GM13976 (cell line): ENCODE results near the gene AKAP8L.

ENCODE experiments used
- DNase-seq: peaks from one replicate; pipeline ENCODE4 v3.0.0; 2012; ENCODE audit warnings: low spot score
- CTCF ChIP-seq: IDR thresholded peaks from 2 replicates; pipeline ENCODE4 v1.5.1; 2012; ENCODE audit warnings: borderline replicate concordance, mild to moderate bottlenecking; ENCODE audit not compliant: insufficient read depth; ENCODE audit errors: extremely low read depth, missing control alignments, control extremely low read depth
- in situ Hi-C: fragments of 300-500 bp; cut with MboI; formaldehyde crosslinking; loops from one replicate; pipeline ENCODE4 v1.12.0; 2022; ENCODE audit warnings: low sequenced_read_pairs, mixed read lengths, inconsistent platforms; ENCODE audit not compliant: unreplicated experiment

AKAP8L gene

GRCh38 chr19:15447057-15447456, 28.3 kb upstream of the AKAP8L start:
- in situ Hi-C loops: no loop called here
- no peak for DNase-seq
- no peak for TF ChIP-seq CTCF

DNA sequence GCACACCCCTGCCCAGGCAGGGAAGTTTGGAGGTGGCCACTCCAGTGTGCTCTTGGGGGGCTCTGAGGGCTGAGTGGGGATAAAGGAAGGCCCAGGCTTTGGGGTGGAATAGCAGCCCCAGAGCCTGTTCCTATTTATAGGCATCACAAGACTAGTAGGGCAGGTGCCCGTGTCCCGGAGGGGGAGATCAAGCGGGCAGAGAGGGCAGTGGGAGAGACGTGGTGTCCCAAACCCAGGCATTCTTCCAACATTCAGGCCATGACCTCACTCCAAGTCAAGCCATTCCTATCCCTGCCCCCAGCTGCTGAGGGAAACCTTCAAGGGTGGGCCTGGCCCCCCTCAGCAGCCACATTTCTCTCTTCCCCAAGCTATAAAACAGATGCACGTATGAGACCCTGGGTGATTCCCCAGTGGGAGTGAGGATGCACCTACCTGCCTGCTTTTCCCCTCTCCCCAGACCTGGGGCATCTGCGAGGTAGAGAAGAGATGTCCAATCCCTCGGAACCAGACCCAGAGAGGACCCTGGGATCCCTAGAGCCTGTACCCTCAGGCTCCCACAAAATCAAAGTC, 27.1 kb upstream of the AKAP8L start:
- no peak for DNase-seq
- in situ Hi-C loops: no loop called here
- no peak for TF ChIP-seq CTCF

GRCh38 chr19:15445227-15445605, 26.4 kb upstream of the AKAP8L start:
- TF ChIP-seq CTCF: no peak
- DNase-seq: no peak
- in situ Hi-C loops: no loop called here

DNA sequence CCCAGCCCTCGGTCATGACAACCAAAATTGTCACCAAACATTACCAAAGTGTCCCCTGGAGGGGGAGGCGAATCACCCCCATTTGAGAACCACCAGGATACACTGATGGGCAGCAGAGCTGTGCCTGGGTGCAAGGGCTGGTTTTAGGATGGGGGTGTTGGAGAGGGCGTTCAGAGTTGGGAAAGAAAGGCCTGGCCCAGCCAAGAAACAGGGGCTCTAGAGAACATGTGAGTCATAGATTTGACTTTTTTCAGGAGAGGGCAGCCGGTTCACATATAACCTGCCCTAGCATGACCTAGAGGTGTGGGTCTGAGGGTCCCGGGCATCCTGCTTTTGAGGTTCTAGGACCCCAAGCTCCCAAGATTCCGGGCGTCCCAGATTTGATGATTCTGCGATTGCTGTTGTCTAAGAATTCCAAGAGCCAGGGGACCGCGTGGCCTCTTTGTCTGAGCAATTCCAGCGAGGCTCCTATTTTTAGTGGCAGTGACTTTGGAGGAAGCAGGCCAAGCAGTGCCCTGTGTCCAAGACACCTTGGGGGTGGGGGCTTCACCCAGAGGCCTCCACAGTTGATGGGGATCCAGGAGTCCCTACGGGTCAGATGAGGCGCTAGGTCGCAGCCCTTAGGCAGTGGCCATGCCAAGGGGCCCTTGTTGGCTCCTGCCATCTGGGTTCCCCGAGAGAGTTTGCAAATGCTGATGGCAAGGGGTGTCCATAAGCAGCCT, 25.9 kb upstream of the AKAP8L start:
- no peak for DNase-seq
- no peak for TF ChIP-seq CTCF
- in situ Hi-C loops: no loop called here

DNA sequence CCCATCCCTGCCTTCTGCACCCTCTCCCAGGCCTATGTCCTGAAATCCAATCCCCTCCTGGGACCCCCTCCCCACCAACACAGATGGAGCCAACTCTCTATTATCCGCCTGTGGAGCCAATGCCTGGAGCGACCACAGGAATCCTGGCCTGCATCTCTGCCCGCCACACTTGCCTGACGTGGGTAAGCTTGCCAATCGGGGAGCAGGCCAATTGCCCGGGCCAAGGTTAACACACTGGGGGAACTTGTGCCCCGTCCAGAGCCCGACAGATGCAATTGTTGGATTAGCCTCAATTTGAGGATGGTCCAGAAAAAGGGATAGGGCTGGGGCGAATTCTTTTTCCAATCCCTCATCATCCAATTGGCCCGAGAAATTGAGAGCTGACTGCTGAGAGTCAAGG, 25.1 kb upstream of the AKAP8L start:
- no peak for TF ChIP-seq CTCF
- DNase-seq: no peak
- in situ Hi-C loops: no loop called here

DNA sequence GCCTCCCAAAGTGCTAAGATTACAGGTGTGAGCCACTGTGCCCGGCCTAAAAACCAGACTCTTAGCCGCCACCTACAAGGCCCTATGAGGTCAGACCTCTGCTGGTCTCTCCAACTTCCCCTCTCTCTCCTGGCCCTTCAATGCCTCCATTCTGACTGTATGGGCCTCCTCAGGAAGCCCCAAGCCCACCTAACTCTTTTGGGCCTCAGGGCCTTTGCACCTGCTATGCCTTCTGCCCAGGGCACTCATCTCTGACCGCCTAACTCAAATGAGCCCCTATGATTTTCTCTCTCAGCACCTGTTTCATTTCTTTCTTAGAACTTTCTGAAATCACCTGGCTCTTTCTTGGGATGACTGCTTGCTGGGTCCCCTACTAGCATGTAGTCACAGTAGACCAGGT, 24.5 kb upstream of the AKAP8L start:
- DNase-seq: no peak
- no peak for TF ChIP-seq CTCF
- in situ Hi-C loops: no loop called here
